Thyroid gland (tissue), 4 donors: ENCODE results near the gene TYW1B.
"Not testable (repeated sequence)": the region's sequence is repeated elsewhere in the genome, so short reads cannot be mapped to it uniquely, and the experiment has no call there.

Experiments
- CTCF ChIP-seq, 6 experiments: fragments of 200-600 bp in 3 of 6; fragments of 450-650 bp in 3 of 6; sonication (generic) in 3 of 6; IDR thresholded peaks; one replicate each; pipeline ENCODE4 v1.5.1; 2016 to 2019; ENCODE audit warnings: antibody characterized with exemption in 6 of 6, mild to moderate bottlenecking in 2 of 6, inconsistent platforms in 1 of 6, moderate library complexity in 1 of 6
- POLR2A ChIP-seq, 2 donors: fragments of 450-650 bp; IDR thresholded peaks; one replicate each; pipeline ENCODE4 v1.6.1; 2017; ENCODE audit warnings: antibody characterized with exemption in 2 of 2, mild to moderate bottlenecking in 2 of 2, moderate library complexity in 1 of 2

- TF ChIP-seq POLR2A, CTCF (IDR thresholded peaks at IDR 0.05): not testable (repeated sequence)
Observed at GRCh38 chr7:72700548-72700947, 127.5 kb downstream of the TYW1B start.
